HG03097 (cell line): ENCODE data around the gene TMEM44.
"Not testable (repeated sequence)": the region's sequence is repeated elsewhere in the genome, so short reads cannot be mapped to it uniquely, and the experiment has no call there.

ENCODE experiments used
- ATAC-seq: cut with Tn5 transposase; IDR thresholded peaks from one replicate; pipeline ENCODE4 v1.9.1; 2021; ENCODE audit not compliant: unreplicated experiment, low FRiP score

TMEM44 gene

GRCh38 chr3:194647747-194648146 is 14.5 kb upstream of the TMEM44 start:
- no peak for ATAC-seq

GRCh38 chr3:194642769-194643168 is 9.6 kb upstream of the TMEM44 start:
- no peak for ATAC-seq

- ATAC-seq, result no peak
Observed at GRCh38 chr3:194640829-194641228, 7.6 kb upstream of the TMEM44 start.

GRCh38 chr3:194638991-194639605 is 5.9 kb upstream of the TMEM44 start:
- ATAC-seq, result no peak

- ATAC-seq, result no peak
Observed at GRCh38 chr3:194637541-194638400, 4.6 kb upstream of the TMEM44 start.

GRCh38 chr3:194637066-194637465 is 3.8 kb upstream of the TMEM44 start:
- no peak for ATAC-seq

- ATAC-seq, result no peak
Observed at GRCh38 chr3:194632809-194633348, 340 bp downstream of the TMEM44 start.

GRCh38 chr3:194632226-194632808 is 902 bp downstream of the TMEM44 start:
- ATAC-seq, result no peak

- no peak for ATAC-seq
Observed at GRCh38 chr3:194631696-194632095, 1.5 kb downstream of the TMEM44 start.

GRCh38 chr3:194630681-194631080 is 2.5 kb downstream of the TMEM44 start:
- ATAC-seq, result not testable (repeated sequence)

- no peak for ATAC-seq
Observed at GRCh38 chr3:194624956-194625355, 8.3 kb downstream of the TMEM44 start.

GRCh38 chr3:194623449-194624290 is 9.5 kb downstream of the TMEM44 start:
- no peak for ATAC-seq

GRCh38 chr3:194622621-194623340 is 10.4 kb downstream of the TMEM44 start:
- ATAC-seq, result no peak

- no peak for ATAC-seq
Observed at GRCh38 chr3:194621947-194622346, 11.3 kb downstream of the TMEM44 start.

- ATAC-seq, result no peak
Observed at GRCh38 chr3:194620196-194620595, 13.0 kb downstream of the TMEM44 start.

GRCh38 chr3:194619741-194620140 is 13.5 kb downstream of the TMEM44 start:
- ATAC-seq, result no peak

- no peak for ATAC-seq
Observed at GRCh38 chr3:194618858-194619608, 14.2 kb downstream of the TMEM44 start.

- ATAC-seq, result no peak
Observed at GRCh38 chr3:194617827-194618226, 15.4 kb downstream of the TMEM44 start.

GRCh38 chr3:194617143-194617671 is 16.0 kb downstream of the TMEM44 start:
- ATAC-seq, result no peak
